H1 (cell line): ENCODE data around the gene PSKH1. TPM values are rescaled to one million over a fixed set of nuclear protein-coding genes. Genes with fewer than 3 reads are reported as not detected.

Source experiments
- CTCF ChIA-PET: fragments of 300-600 bp; sonication (Branson Sonifier 250); formaldehyde crosslinking; loops from one replicate; lab custom pipeline; 2021; ENCODE audit not compliant: partially characterized antibody; lab: Charles Lee
- POLR2A ChIA-PET: fragments of 300-600 bp; sonication (Branson Sonifier 250); formaldehyde crosslinking; loops from one replicate; lab custom pipeline; 2021; ENCODE audit warnings: inconsistent platforms; ENCODE audit not compliant: partially characterized antibody; lab: Charles Lee
- DNase-seq, 2 experiments: peaks; one replicate each; pipeline versions ENCODE4 v3.0.0 to v3.0.0-alpha.2; 2010 to 2022; ENCODE audit warnings: low spot score in 2 of 2, low read depth in 1 of 2, mixed read lengths in 1 of 2
- FAIRE-seq: peaks from 2 replicates; lab custom pipeline; 2011; peaks lifted over from hg19 to GRCh38; lab: Jason Lieb, UNC
- H2AFZ ChIP-seq: 2 replicates; pipeline ENCODE4 v1.8.1; 2012; ENCODE audit warnings: low read length, inconsistent platforms
- H2AK5ac ChIP-seq: 2 replicates; pipeline ENCODE4 v1.6.1; 2013; ENCODE audit warnings: low read depth, low read length
- H2BK120ac ChIP-seq: replicated peaks from 2 replicates; pipeline ENCODE3; 2013; ENCODE audit warnings: low read depth, low read length, inconsistent platforms
- H2BK12ac ChIP-seq: 2 replicates; pipeline ENCODE4 v1.6.1; 2013; ENCODE audit warnings: low read depth, low read length
- H2BK15ac ChIP-seq: 2 replicates; pipeline ENCODE4 v1.6.1; 2013; ENCODE audit warnings: low read length
- H2BK20ac ChIP-seq: 2 replicates; pipeline ENCODE4 v1.6.1; 2013; ENCODE audit warnings: low read length
- H2BK5ac ChIP-seq: 2 replicates; pipeline ENCODE4 v1.6.1; 2013; ENCODE audit warnings: low read depth, low read length
- H3K14ac ChIP-seq: 2 replicates; pipeline ENCODE4 v1.6.1; 2013; ENCODE audit warnings: inconsistent platforms; ENCODE audit not compliant: insufficient read length
- H3K18ac ChIP-seq: 2 replicates; pipeline ENCODE4 v1.6.1; 2013; ENCODE audit warnings: low read length; ENCODE audit errors: extremely low read depth
- H3K23ac ChIP-seq: 2 replicates; pipeline ENCODE4 v1.6.1; 2013; ENCODE audit warnings: inconsistent platforms; ENCODE audit not compliant: insufficient read length
- H3K23me2 ChIP-seq: 2 replicates; pipeline ENCODE4 v1.6.1; 2013; ENCODE audit warnings: low read depth, low read length
- H3K27ac ChIP-seq: 2 replicates; pipeline ENCODE4 v1.6.1; 2011; ENCODE audit warnings: low read depth, low read length, inconsistent platforms
- H3K27me3 ChIP-seq, 4 experiments: replicated peaks in 1 of 4; 1 replicate in 1 of 4; 2 replicates in 3 of 4; pipeline versions ENCODE4 v1.6.1 to v1.8.1; 2011 to 2013; ENCODE audit warnings: low read length in 3 of 4, mild to moderate bottlenecking in 3 of 4, inconsistent platforms in 2 of 4, mixed read lengths in 2 of 4, moderate library complexity in 1 of 4; ENCODE audit not compliant: control insufficient read depth in 3 of 4, insufficient read depth in 3 of 4; ENCODE audit errors: extremely low read depth in 1 of 4
- H3K36me3 ChIP-seq, 4 experiments: 2 replicates each; pipeline versions ENCODE4 v1.6.1 to v1.8.1; 2011 to 2013; ENCODE audit warnings: mild to moderate bottlenecking in 4 of 4, low read length in 3 of 4, moderate library complexity in 2 of 4, control low read depth in 1 of 4, inconsistent platforms in 1 of 4; ENCODE audit not compliant: insufficient read depth in 4 of 4, control insufficient read depth in 2 of 4
- H3K4ac ChIP-seq: replicated peaks from 2 replicates; pipeline ENCODE3; 2013; ENCODE audit warnings: low read length, low read depth, mixed read lengths, inconsistent platforms; ENCODE audit not compliant: insufficient read length
- H3K4me1 ChIP-seq, 4 experiments: replicated peaks in 1 of 4; 1 replicate in 1 of 4; 2 replicates in 3 of 4; pipeline versions ENCODE4 v1.6.1 to v1.8.1; 2011 to 2013; ENCODE audit warnings: low read length in 3 of 4, inconsistent platforms in 2 of 4, mixed read lengths in 1 of 4; ENCODE audit not compliant: insufficient read depth in 4 of 4, control insufficient read depth in 3 of 4
- H3K4me2 ChIP-seq, 2 experiments: 2 replicates each; pipeline versions ENCODE4 v1.6.1 to v1.8.1; 2011 to 2013; ENCODE audit warnings: low read depth in 2 of 2, low read length in 2 of 2, control low read depth in 1 of 2, inconsistent platforms in 1 of 2, mild to moderate bottlenecking in 1 of 2; ENCODE audit not compliant: insufficient read depth in 1 of 2
- H3K4me3 ChIP-seq, 4 experiments: fragments of 200-600, 300-600 bp in 1 of 4; sonication (generic), shearing (Covaris generic), sonication (Bioruptor Twin) in 1 of 4; 2 replicates each; pipeline versions ENCODE4 v1.5.1 to v1.8.1; 2011 to 2016; ENCODE audit warnings: low read length in 4 of 4, low read depth in 3 of 4, control low read depth in 2 of 4, inconsistent platforms in 2 of 4, mild to moderate bottlenecking in 2 of 4, mixed read lengths in 1 of 4, moderate library complexity in 1 of 4; ENCODE audit not compliant: insufficient read depth in 2 of 4; ENCODE audit errors: extremely low read depth in 1 of 4
- H3K56ac ChIP-seq: replicated peaks from 2 replicates; pipeline ENCODE3; 2013; ENCODE audit warnings: low read depth, mild to moderate bottlenecking, mixed read lengths, low read length, inconsistent platforms; ENCODE audit not compliant: insufficient read length
- H3K79me1 ChIP-seq: 2 replicates; pipeline ENCODE4 v1.6.1; 2013; ENCODE audit warnings: low read depth, low read length, control low read depth
- H3K79me2 ChIP-seq, 2 experiments: 2 replicates each; pipeline versions ENCODE4 v1.6.1 to v1.8.1; 2012 to 2013; ENCODE audit warnings: low read length in 2 of 2, mild to moderate bottlenecking in 2 of 2, inconsistent platforms in 1 of 2; ENCODE audit not compliant: insufficient read depth in 2 of 2, control insufficient read depth in 1 of 2
- H3K9ac ChIP-seq, 4 experiments: replicated peaks in 1 of 4; 1 replicate in 1 of 4; 2 replicates in 3 of 4; pipeline versions ENCODE4 v1.6.1 to v1.8.1; 2011 to 2013; ENCODE audit warnings: low read depth in 3 of 4, low read length in 3 of 4, control low read depth in 2 of 4, mild to moderate bottlenecking in 2 of 4, moderate library complexity in 2 of 4, inconsistent platforms in 1 of 4; ENCODE audit errors: extremely low read depth in 1 of 4
- H3K9me3 ChIP-seq, 2 experiments: 2 replicates each; pipeline versions ENCODE4 v1.6.1 to v1.8.1; 2012 to 2013; ENCODE audit warnings: mild to moderate bottlenecking in 2 of 2, moderate library complexity in 2 of 2, control low read depth in 1 of 2, inconsistent platforms in 1 of 2, low read depth in 1 of 2, low read length in 1 of 2, mixed read lengths in 1 of 2; ENCODE audit not compliant: insufficient read depth in 2 of 2
- H4K20me1 ChIP-seq, 2 experiments: replicated peaks in 1 of 2; 2 replicates each; pipeline versions ENCODE3 to v1.8.1; 2011 to 2013; ENCODE audit warnings: inconsistent platforms in 2 of 2, low read length in 2 of 2, mild to moderate bottlenecking in 1 of 2; ENCODE audit not compliant: insufficient read depth in 2 of 2, control insufficient read depth in 1 of 2
- H4K5ac ChIP-seq: 2 replicates; pipeline ENCODE4 v1.6.1; 2013; ENCODE audit warnings: low read length, low read depth, mixed read lengths, inconsistent platforms; ENCODE audit not compliant: insufficient read length
- H4K8ac ChIP-seq: 2 replicates; pipeline ENCODE4 v1.8.0; 2013; ENCODE audit warnings: mild to moderate bottlenecking, moderate library complexity, low read length, inconsistent platforms; ENCODE audit not compliant: insufficient read depth; ENCODE audit errors: extremely low read depth
- H4K91ac ChIP-seq: replicated peaks from 2 replicates; pipeline ENCODE3; 2013; ENCODE audit warnings: low read length, mixed read lengths, inconsistent platforms; ENCODE audit not compliant: insufficient read length
- CBX5 ChIP-seq: fragments of 300-800, 300-1000 bp; sonication (generic); IDR thresholded peaks from 2 replicates; pipeline ENCODE4 v1.7.1; 2016; ENCODE audit warnings: antibody characterized with exemption, low read length, low read depth
- CEBPB ChIP-seq: IDR thresholded peaks from 2 replicates; pipeline ENCODE4 v1.6.1; 2012; ENCODE audit warnings: low read depth, low read length
- E2F6 ChIP-seq: IDR thresholded peaks from 2 replicates; pipeline ENCODE4 v1.6.1; 2012; ENCODE audit warnings: inconsistent platforms
- GABPA ChIP-seq: IDR thresholded peaks from 2 replicates; pipeline ENCODE4 v1.6.1; 2011; ENCODE audit warnings: mild to moderate bottlenecking, low read length, moderate library complexity, borderline replicate concordance; ENCODE audit not compliant: insufficient read depth
- JUND ChIP-seq: IDR thresholded peaks from 2 replicates; pipeline ENCODE4 v1.6.1; 2011; ENCODE audit warnings: mild to moderate bottlenecking, improper control_type of control experiment, low read length
- NRF1 ChIP-seq: IDR thresholded peaks from 2 replicates; pipeline ENCODE4 v1.6.1; 2011; ENCODE audit warnings: mild to moderate bottlenecking, low read depth, low read length, improper control_type of control experiment
- PHF8 ChIP-seq: fragments of 200-600 bp; sonication (generic); conservative IDR thresholded peaks from 2 replicates; pipeline ENCODE4 v1.7.1; 2012; ENCODE audit warnings: low read depth, mild to moderate bottlenecking, inconsistent platforms, low read length, moderate library complexity
- POLR2A ChIP-seq, 2 experiments: IDR thresholded peaks; 1 replicate in 1 of 2; 2 replicates in 1 of 2; pipeline ENCODE4 v1.6.1; 2011; ENCODE audit warnings: low read depth in 2 of 2, low read length in 2 of 2, mild to moderate bottlenecking in 2 of 2; ENCODE audit errors: control extremely low read depth in 1 of 2
- RNF2 ChIP-seq: fragments of 200-900, 300-1000 bp; sonication (generic); IDR thresholded peaks from 2 replicates; pipeline ENCODE4 v1.7.1; 2016; ENCODE audit warnings: borderline replicate concordance, low read depth, mild to moderate bottlenecking, antibody characterized with exemption, low read length; ENCODE audit not compliant: poor library complexity, severe bottlenecking; ENCODE audit errors: missing control alignments
- SIN3A ChIP-seq, 2 experiments: IDR thresholded peaks in 1 of 2; conservative IDR thresholded peaks in 1 of 2; 2 replicates each; pipeline ENCODE4 v1.6.1; 2011 to 2012; ENCODE audit warnings: low read length in 2 of 2, improper control_type of control experiment in 1 of 2, low read depth in 1 of 2, mild to moderate bottlenecking in 1 of 2
- SIRT6 ChIP-seq: IDR thresholded peaks from one replicate; pipeline ENCODE4 v1.7.1; 2012; ENCODE audit warnings: low read length, inconsistent platforms
- SP2 ChIP-seq: IDR thresholded peaks from 2 replicates; pipeline ENCODE4 v1.6.1; 2012; ENCODE audit warnings: mild to moderate bottlenecking, low read length, inconsistent platforms
- SP4 ChIP-seq: IDR thresholded peaks from 2 replicates; pipeline ENCODE4 v1.6.1; 2012; ENCODE audit warnings: low read length, inconsistent platforms
- TEAD4 ChIP-seq: IDR thresholded peaks from 2 replicates; pipeline ENCODE4 v1.6.1; 2012; ENCODE audit warnings: low read depth, low read length, inconsistent platforms, mixed read lengths
- WGBS, 2 experiments: shearing (Covaris generic) in 1 of 2; methylation state at CpG; one replicate each; pipeline versions ENCODE4 v1.1.6 to v1.1.7; 2013 to 2015; ENCODE audit warnings: low lambda C conversion rate in 2 of 2, mixed read lengths in 2 of 2, inconsistent platforms in 1 of 2, low coverage in 1 of 2, missing lambda C conversion rate in 1 of 2; ENCODE audit not compliant: insufficient replicate concordance in 2 of 2, insufficient coverage in 1 of 2, insufficient read length in 1 of 2; ENCODE audit errors: extremely low coverage in 1 of 2, missing lambda C conversion rate in 1 of 2; 5-methylcytosine and 5-hydroxymethylcytosine counted together
- polyA plus RNA-seq, 7 experiments: library from polyadenylated mRNA; depleted of rRNA in 3 of 7; stranded (reverse) in 5 of 7; unstranded in 2 of 7; fragments of >200 nt in 5 of 7; fragments of 200-250 nt in 2 of 7; gene quantifications; 1 replicate in 5 of 7; 2 replicates in 1 of 7; 4 replicates in 1 of 7; pipeline versions ENCODE4 v1.2.1 to v1.2.3, GENCODE V29; 2011 to 2013; ENCODE audit warnings: missing spikeins in 2 of 7, mixed read lengths in 2 of 7
- total RNA-seq: library from RNA; stranded (reverse); fragmentation: NEBNext Ultra II Directional; extraction: Animal tissue kit (Norgen Biotek cat#: 25700); gene quantifications from 2 replicates; pipeline ENCODE4 v1.2.1, GENCODE V29; 2021

Gene PSKH1
- total and polyA plus RNA-seq, 2 of the 8 experiments (the other 6 are each of a cell fraction or from before 2014, with no cell fraction given): 24.8 to 51.0 TPM

- Histone ChIP-seq H3K27me3 (no peaks in the 10 kb centered on the region), H4K20me1 (peaks cover 3 to 28% of the 10 kb centered on the region in 2 experiments), H3K56ac (no peak overlapping the region), H2BK120ac (no peak overlapping the region), H2BK20ac (no peak overlapping the region), H3K14ac (no peak overlapping the region), H3K27ac (no peak overlapping the region), H3K4ac (no peak overlapping the region), H3K23ac (no peak overlapping the region), H2BK15ac (no peak overlapping the region), H3K9me3 (no peaks in the 10 kb centered on the region), H4K91ac (no peak overlapping the region), H3K4me3 (no peak overlapping the region), H4K5ac (no peak overlapping the region), H2AK5ac (no peak overlapping the region), H3K4me1 (peaks cover 0 to 17% (median 10%) of the 10 kb centered on the region in 4 experiments; a peak in 5 of 7 replicates), H3K4me2 (no peak overlapping the region), H2BK5ac (0 out of 2 replicates have a peak overlapping the region, but pooled peaks have one; percentile 24), H2BK12ac (peak overlapping the region; percentile 50; the same call in 1 of the 2 replicates), H3K18ac (no peak overlapping the region), H3K23me2 (peaks cover 4% of the 10 kb centered on the region), H3K79me1 (peaks cover 2% of the 10 kb centered on the region; the same call in 1 of the 2 replicates), H3K36me3 (no peaks in the 10 kb centered on the region; a peak in 2 of 8 replicates), H3K79me2 (no peaks in the 10 kb centered on the region), H3K9ac (no peak overlapping the region), H4K8ac (no peak overlapping the region; the same call in 1 of the 2 replicates), H2AFZ (no peak overlapping the region)
- DNase-seq: no peak
- FAIRE-seq: no peak
- ChIA-PET POLR2A (interaction anchor here (4.3 to 7.5 kb wide), 2 partner anchors 11 to 46 kb away, joined by 31 to 43 read pairs; partner anchors contain the start of genes LCAT and NRN1L), CTCF (interaction anchor here (0.6 to 27.1 kb wide), 11 partner anchors 8 to 280 kb away, joined by 3 to 623 read pairs (median 5); partner anchors contain the start of genes EDC4, LCAT, NRN1L and PSKH1)
- 97% methylated on average over 14 of the region's 14 CpGs; no CpG with 5 or more reads in 1 of the 2 experiments for WGBS, 2 experiments
- TF ChIP-seq PHF8: no peak
- no peak for TF ChIP-seq JUND
- no peak for TF ChIP-seq POLR2A (IDR thresholded peaks at IDR 0.05; ENCODE audit: control extremely low read depth in 1 of 2, low read depth in 2 of 2, low read length in 2 of 2)
- no peak for TF ChIP-seq NRF1
- TF ChIP-seq SP2: no peak
- TF ChIP-seq RNF2: no peak
- no peak for TF ChIP-seq GABPA
- no peak for TF ChIP-seq SIRT6
- no peak for TF ChIP-seq SP4
- TF ChIP-seq CBX5: no peak
- TF ChIP-seq TEAD4: no peak
- no peak for TF ChIP-seq E2F6
- TF ChIP-seq SIN3A (conservative IDR thresholded peaks at IDR 0.05 in 1 of 2, IDR thresholded peaks at IDR 0.05 in 1 of 2; ENCODE audit: low read depth in 1 of 2, low read length in 2 of 2): no peak
- no peak for TF ChIP-seq CEBPB
These were observed 37.1 kb downstream of the PSKH1 start for GRCh38 chr16:67930191-67930590.
